Thoracic aorta (tissue), 2 donors: Measurements from ENCODE around the gene ZNF555. TPM values are rescaled to one million over a fixed set of nuclear protein-coding genes. Genes with fewer than 3 reads are reported as not detected.

ENCODE experiments used
- ATAC-seq: fragments of 150-250 bp; one replicate; pipeline ENCODE4 v1.8.0; 2017; ENCODE audit warnings: low read depth; ENCODE audit not compliant: insufficient number of reproducible peaks, low FRiP score
- DNase-seq: peaks from one replicate; pipeline ENCODE4 v3.0.0-alpha.2; 2020; ENCODE audit warnings: low spot score
- H3K27ac ChIP-seq, 2 donors: fragments of 200-600 bp; sonication (generic); 1 replicate in 1 of 2; 2 replicates in 1 of 2; pipeline ENCODE4 v1.5.1; 2016; ENCODE audit warnings: mild to moderate bottlenecking in 2 of 2, moderate library complexity in 2 of 2
- H3K27me3 ChIP-seq: fragments of 200-600 bp; sonication (generic); replicated peaks from 2 replicates; pipeline ENCODE4 v1.6.0; 2016; ENCODE audit warnings: mild to moderate bottlenecking; ENCODE audit not compliant: insufficient read depth
- H3K36me3 ChIP-seq: fragments of 200-600 bp; sonication (generic); one replicate; pipeline ENCODE4 v1.5.1; 2016
- H3K4me1 ChIP-seq, 2 donors: fragments of 200-600 bp; sonication (generic); 1 replicate in 1 of 2; 2 replicates in 1 of 2; pipeline versions ENCODE4 v1.5.1 to v1.6.0; 2016; ENCODE audit warnings: low read depth in 2 of 2, mild to moderate bottlenecking in 1 of 2; ENCODE audit not compliant: control insufficient read depth in 1 of 2
- H3K4me3 ChIP-seq: fragments of 200-600 bp; sonication (generic); 2 replicates; pipeline ENCODE4 v1.5.1; 2016; ENCODE audit warnings: mild to moderate bottlenecking
- H3K9me3 ChIP-seq: fragments of 200-600 bp; sonication (generic); 2 replicates; pipeline ENCODE4 v1.5.1; 2016
- total RNA-seq, 2 donors: library from RNA; depleted of rRNA; stranded (reverse); fragments of >200 nt; gene quantifications; one replicate each; pipeline versions ENCODE4 v1.1.0 to v1.2.3, GENCODE V29; 2016
- TF ChIP-seq, protein P1 (sequence below): fragments of 200-600 bp; sonication (generic); IDR thresholded peaks from one replicate; pipeline ENCODE4 v1.5.1; 2019; ENCODE audit warnings: antibody characterized with exemption

ZNF555 gene
- total RNA-seq, 2 donors from 2014 or later, result 5.4 to 12.5 TPM

DNA sequence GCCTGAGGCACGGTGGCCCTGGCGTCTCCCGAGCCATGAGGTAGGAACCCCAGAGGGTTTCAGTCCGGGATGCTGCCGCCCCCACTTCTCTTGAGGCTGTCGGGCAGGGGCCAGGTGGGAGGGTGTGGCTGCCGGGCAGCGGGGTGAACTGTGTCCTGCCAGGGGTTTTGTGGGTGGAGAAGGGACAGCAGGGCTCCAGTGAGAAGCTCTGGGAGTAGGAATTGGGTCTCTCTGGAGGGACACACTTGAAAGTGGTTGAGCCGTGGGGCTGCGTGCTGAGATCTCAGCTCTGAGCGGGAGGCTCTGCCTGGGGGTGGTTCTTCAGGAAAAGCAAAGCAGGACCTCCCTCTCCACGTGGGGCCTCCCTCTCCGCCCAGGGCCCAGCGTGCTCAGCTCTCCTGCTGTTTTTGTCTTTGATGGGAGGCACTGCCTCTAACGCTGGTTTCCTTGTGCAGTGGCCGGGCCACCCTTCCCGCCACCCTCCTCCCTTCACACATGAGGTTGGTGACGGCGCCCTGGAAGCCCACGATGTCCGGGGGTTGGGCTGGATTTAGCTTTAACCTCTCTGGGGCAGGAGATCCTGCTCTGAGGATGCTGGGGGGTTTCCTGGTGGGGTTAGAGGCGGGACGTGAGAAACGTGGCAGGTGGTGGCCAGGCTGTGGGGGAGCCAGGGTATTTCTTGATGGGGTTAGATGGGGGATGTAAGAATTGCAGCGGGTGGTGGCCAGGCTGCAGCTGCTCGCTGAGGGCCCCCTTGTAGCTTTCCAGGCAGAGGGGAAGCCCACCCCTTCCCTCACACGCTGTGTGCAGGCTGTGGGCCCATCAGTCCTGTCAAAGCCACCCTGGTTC lies 36.9 kb upstream of the ZNF555 start:
- ATAC-seq (no peak), DNase-seq (no peak)
- H3K4me3 ChIP-seq, result no peak overlapping the region
- TF ChIP-seq, protein P1, sequence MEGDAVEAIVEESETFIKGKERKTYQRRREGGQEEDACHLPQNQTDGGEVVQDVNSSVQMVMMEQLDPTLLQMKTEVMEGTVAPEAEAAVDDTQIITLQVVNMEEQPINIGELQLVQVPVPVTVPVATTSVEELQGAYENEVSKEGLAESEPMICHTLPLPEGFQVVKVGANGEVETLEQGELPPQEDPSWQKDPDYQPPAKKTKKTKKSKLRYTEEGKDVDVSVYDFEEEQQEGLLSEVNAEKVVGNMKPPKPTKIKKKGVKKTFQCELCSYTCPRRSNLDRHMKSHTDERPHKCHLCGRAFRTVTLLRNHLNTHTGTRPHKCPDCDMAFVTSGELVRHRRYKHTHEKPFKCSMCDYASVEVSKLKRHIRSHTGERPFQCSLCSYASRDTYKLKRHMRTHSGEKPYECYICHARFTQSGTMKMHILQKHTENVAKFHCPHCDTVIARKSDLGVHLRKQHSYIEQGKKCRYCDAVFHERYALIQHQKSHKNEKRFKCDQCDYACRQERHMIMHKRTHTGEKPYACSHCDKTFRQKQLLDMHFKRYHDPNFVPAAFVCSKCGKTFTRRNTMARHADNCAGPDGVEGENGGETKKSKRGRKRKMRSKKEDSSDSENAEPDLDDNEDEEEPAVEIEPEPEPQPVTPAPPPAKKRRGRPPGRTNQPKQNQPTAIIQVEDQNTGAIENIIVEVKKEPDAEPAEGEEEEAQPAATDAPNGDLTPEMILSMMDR, result no peak
- no peaks in the 10 kb centered on the region for H3K9me3 ChIP-seq
- H3K4me1 ChIP-seq, result no peaks in the 10 kb centered on the region
- H3K27ac ChIP-seq, result no peak overlapping the region
- H3K36me3 ChIP-seq, result peaks cover 24% of the 10 kb centered on the region
- no peaks in the 10 kb centered on the region for H3K27me3 ChIP-seq

DNA sequence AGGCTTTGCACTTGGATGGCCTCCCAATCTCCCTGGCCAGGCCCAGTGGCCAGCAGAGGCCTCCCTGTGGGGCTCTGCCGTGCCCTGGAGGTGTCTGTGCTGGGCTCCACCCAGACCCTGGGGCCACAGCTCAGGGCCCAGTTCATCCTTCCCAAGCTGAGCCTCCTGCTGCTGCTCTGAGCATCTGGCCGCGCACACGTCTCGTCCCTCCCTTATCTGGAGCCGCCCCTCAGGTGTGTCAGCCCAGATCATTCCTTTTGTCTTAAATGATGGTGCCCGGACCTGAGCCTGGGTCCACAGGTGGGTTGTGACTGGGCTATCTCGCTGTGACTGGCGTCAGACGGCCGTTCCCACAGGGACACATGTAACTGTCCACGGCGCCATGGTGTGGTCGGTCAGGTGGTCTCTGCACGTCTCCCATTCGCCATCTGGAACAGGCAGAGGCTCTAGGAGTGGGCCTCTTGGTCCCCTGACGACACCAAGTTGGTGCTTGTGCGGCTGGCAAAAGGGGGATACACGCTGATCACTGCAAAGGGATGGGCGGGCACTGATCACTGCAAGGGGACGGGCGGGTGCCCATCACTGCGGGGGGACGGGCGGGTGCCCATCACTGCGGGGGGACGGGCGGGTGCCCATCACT lies 35.9 kb upstream of the ZNF555 start:
- H3K4me3 ChIP-seq, result no peak overlapping the region
- DNase-seq, result no peak

GRCh38 chr19:2805991-2806649 lies 35.2 kb upstream of the ZNF555 start:
- ATAC-seq (no peak), DNase-seq (no peak)
- TF ChIP-seq, protein P1, result no peak
- Histone ChIP-seq H3K4me1 (no peaks in the 10 kb centered on the region), H3K36me3 (peaks cover 29% of the 10 kb centered on the region), H3K4me3 (no peak overlapping the region), H3K27me3 (no peaks in the 10 kb centered on the region), H3K9me3 (no peaks in the 10 kb centered on the region), H3K27ac (no peak overlapping the region)

More for the DNA sequence above, 35.9 kb upstream of the ZNF555 start:
- no peak for ATAC-seq
- TF ChIP-seq, protein P1, result no peak
- Histone ChIP-seq H3K27ac (no peak overlapping the region), H3K4me1 (no peaks in the 10 kb centered on the region), H3K9me3 (no peaks in the 10 kb centered on the region), H3K27me3 (no peaks in the 10 kb centered on the region), H3K36me3 (peaks cover 29% of the 10 kb centered on the region)

- TF ChIP-seq, protein P1, result no peak
- no peak overlapping the region for H3K4me3 ChIP-seq
- H3K4me1 ChIP-seq, result no peaks in the 10 kb centered on the region
- no peak for DNase-seq
- no peak overlapping the region for H3K27ac ChIP-seq
- no peaks in the 10 kb centered on the region for H3K27me3 ChIP-seq
- H3K36me3 ChIP-seq, result peaks cover 29% of the 10 kb centered on the region
- no peaks in the 10 kb centered on the region for H3K9me3 ChIP-seq
- ATAC-seq, result no peak
Observed at GRCh38 chr19:2806736-2807378, 34.4 kb upstream of the ZNF555 start.
